Osteocyte (in vitro differentiated cells): ENCODE results near the gene TRIM51. TPM values are rescaled to one million over a fixed set of nuclear protein-coding genes. Genes with fewer than 3 reads are reported as not detected.
"Not testable (repeated sequence)": the region's sequence is repeated elsewhere in the genome, so short reads cannot be mapped to it uniquely, and the experiment has no call there.

Source experiments
- DNase-seq: peaks from one replicate; pipeline ENCODE4 v3.0.0; 2021; ENCODE audit warnings: mixed read lengths; ENCODE audit not compliant: unreplicated experiment; ENCODE audit errors: extremely low spot score
- H3K27ac Mint-ChIP-seq: one replicate; pipeline ENCODE4 v1.8.0; 2021; ENCODE audit warnings: mild to moderate bottlenecking, mixed read lengths; ENCODE audit not compliant: unreplicated experiment
- H3K27me3 Mint-ChIP-seq: one replicate; pipeline ENCODE4 v1.8.0; 2021; ENCODE audit warnings: mixed read lengths; ENCODE audit not compliant: unreplicated experiment
- H3K36me3 Mint-ChIP-seq: one replicate; pipeline ENCODE4 v1.8.0; 2021; ENCODE audit warnings: mixed read lengths; ENCODE audit not compliant: unreplicated experiment
- H3K4me1 Mint-ChIP-seq: one replicate; pipeline ENCODE4 v1.8.0; 2021; ENCODE audit warnings: mixed read lengths; ENCODE audit not compliant: unreplicated experiment
- H3K4me3 Mint-ChIP-seq: one replicate; pipeline ENCODE4 v1.8.0; 2021; ENCODE audit warnings: mild to moderate bottlenecking, moderate library complexity, mixed read lengths; ENCODE audit not compliant: unreplicated experiment
- H3K9me3 Mint-ChIP-seq: one replicate; pipeline ENCODE4 v1.8.0; 2021; ENCODE audit warnings: mixed read lengths; ENCODE audit not compliant: unreplicated experiment
- total RNA-seq: library from RNA; stranded (reverse); gene quantifications from 2 replicates; pipeline ENCODE4 v1.2.1, GENCODE V29; 2021
- TF ChIP-seq, protein P1 (sequence below): fragments of 200-600 bp; sonication (generic); IDR thresholded peaks from 2 replicates; pipeline ENCODE4 v1.5.0; 2021; ENCODE audit warnings: antibody characterized with exemption, mild to moderate bottlenecking, moderate library complexity

The TRIM51 gene
- total RNA-seq, 1 donor from 2014 or later = not detected

DNA sequence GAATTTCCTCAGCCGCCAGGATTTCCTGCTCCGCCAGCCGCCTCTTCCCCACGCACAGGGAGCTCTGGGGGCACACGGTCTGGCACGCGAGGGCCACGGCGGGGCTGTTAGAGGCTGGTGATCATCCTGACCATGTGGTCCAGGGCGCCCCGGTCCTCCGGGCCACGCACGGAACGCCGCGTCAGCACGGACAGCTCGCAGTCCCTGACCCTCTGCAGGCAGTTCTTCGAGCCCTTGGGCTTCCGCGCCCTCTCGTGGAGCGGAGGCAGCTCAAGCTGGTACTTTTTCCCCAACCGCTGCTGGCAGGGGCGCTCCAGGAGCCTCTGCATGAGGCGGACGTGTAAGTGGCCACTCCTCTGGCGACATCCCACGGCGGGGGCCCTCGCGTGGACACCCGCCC lies 10.0 kb upstream of the TRIM51 start:
- H3K9me3 Mint-ChIP-seq = peaks cover 11% of the 10 kb centered on the region
- H3K4me3 Mint-ChIP-seq, DNase-seq, H3K27ac Mint-ChIP-seq, H3K27me3 Mint-ChIP-seq, H3K36me3 Mint-ChIP-seq, H3K4me1 Mint-ChIP-seq: not testable (repeated sequence)

DNA sequence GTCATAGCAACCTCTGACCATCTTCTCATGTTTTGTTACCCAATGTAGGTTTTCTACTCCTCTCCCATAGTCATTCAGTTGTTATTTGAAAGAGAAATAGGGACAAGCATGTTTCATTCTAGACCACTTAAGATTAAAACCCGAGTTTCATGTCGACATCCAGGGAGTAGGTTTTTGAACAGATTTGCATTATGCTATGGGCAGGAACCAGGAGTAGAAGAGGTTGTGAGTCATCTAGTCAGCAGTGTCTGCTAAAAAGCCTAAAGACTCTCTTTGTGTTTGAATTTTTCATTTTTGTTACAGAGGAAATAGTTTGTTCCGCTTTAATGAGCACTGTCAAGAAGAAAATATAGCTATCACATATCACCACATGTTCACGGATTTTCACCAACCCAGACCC lies 1.9 kb downstream of the TRIM51 start:
- not testable (repeated sequence) for H3K4me3 Mint-ChIP-seq, H3K36me3 Mint-ChIP-seq, H3K27ac Mint-ChIP-seq, H3K27me3 Mint-ChIP-seq, DNase-seq, H3K4me1 Mint-ChIP-seq
- peaks cover 27% of the 10 kb centered on the region for H3K9me3 Mint-ChIP-seq

DNA sequence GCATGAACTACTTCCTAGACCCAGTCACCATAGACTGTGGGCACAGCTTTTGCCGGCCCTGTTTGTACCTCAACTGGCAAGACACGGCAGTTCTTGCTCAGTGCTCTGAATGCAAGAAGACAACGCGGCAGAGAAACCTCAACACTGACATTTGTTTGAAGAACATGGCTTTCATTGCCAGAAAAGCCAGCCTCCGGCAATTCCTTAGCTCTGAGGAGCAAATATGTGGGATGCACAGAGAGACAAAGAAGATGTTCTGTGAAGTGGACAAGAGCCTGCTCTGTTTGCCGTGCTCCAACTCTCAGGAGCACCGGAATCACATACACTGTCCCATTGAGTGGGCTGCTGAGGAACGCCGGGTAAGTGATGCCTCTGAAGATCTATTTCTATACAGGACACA lies 2.4 kb downstream of the TRIM51 start:
- H3K27ac Mint-ChIP-seq, H3K27me3 Mint-ChIP-seq, DNase-seq, H3K4me1 Mint-ChIP-seq, H3K36me3 Mint-ChIP-seq, H3K4me3 Mint-ChIP-seq: not testable (repeated sequence)
- H3K9me3 Mint-ChIP-seq = peaks cover 26% of the 10 kb centered on the region

DNA sequence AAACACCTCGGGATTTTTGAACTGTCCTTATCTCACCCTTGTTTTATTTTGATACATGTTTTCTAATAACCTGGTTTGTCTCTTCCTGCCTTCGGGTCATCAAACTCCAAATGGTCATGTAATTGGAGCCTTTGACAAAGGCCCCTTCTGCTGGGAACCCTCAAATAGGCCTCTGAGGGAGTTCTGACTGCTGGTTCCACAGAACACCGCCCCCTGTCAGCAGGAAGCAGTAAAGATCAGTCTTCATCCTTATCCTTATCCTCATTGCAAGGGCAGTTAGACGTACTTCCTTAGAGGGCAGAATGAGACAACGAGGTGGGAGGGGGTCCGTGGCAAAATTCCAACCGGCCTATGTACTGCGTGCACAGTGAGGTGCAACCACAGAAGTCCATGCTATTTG lies 12.1 kb downstream of the TRIM51 start:
- TF ChIP-seq, protein P1, sequence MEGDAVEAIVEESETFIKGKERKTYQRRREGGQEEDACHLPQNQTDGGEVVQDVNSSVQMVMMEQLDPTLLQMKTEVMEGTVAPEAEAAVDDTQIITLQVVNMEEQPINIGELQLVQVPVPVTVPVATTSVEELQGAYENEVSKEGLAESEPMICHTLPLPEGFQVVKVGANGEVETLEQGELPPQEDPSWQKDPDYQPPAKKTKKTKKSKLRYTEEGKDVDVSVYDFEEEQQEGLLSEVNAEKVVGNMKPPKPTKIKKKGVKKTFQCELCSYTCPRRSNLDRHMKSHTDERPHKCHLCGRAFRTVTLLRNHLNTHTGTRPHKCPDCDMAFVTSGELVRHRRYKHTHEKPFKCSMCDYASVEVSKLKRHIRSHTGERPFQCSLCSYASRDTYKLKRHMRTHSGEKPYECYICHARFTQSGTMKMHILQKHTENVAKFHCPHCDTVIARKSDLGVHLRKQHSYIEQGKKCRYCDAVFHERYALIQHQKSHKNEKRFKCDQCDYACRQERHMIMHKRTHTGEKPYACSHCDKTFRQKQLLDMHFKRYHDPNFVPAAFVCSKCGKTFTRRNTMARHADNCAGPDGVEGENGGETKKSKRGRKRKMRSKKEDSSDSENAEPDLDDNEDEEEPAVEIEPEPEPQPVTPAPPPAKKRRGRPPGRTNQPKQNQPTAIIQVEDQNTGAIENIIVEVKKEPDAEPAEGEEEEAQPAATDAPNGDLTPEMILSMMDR = no peak
- Mint-ChIP-seq H3K36me3 (no peaks in the 10 kb centered on the region), H3K9me3 (peaks cover 26% of the 10 kb centered on the region), H3K4me3 (no peak overlapping the region), H3K27me3 (no peaks in the 10 kb centered on the region), H3K4me1 (no peaks in the 10 kb centered on the region), H3K27ac (no peak overlapping the region)
- DNase-seq = no peak

DNA sequence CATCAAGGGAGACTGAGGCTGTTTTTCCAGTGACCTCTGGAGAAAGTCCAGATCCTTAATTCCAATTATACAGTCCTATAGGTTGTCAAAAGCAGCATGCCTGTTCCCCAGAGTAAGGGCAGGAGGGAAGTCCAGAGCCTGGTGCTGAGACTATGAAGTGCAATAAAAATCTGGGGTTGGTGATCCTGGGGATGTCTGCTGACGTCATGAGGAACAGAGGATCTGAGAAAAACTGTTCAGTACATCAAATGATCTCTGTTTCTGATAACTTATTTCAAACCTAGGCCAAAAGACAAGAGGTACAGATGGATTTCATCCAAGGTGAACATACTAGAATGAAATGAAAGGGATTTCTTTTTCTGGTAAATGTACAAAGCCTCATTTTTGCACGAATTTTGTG lies 19.2 kb downstream of the TRIM51 start:
- Mint-ChIP-seq H3K36me3 (no peaks in the 10 kb centered on the region), H3K9me3 (peaks cover 33% of the 10 kb centered on the region), H3K4me1 (no peaks in the 10 kb centered on the region), H3K4me3 (no peak overlapping the region), H3K27ac (no peak overlapping the region), H3K27me3 (no peaks in the 10 kb centered on the region)
- TF ChIP-seq, protein P1 = no peak
- DNase-seq = no peak

DNA sequence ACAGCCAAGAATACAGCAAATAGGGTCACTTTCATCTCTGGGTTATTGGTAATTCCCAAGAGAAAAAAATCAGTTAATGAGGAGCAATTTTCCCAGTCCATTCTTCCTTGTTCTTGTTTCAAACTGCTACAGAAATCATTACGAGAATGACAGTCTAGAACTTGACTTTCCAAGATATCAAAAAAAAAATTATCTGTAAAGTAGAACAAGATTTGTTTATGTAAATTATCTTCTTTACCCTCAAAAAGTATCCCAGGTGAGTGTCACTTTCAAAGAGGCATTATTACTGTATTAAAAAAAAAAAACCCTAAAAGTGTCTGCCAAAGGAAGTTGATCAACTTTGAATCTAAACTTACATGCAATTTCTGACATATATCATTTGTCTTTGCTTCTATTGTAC lies 31.4 kb downstream of the TRIM51 start, which contains the start of gene OR5W2:
OR5W2 (minus strand) TSS at position 101 of the 400 bp plus-strand sequence; CDS start at position 101, 0 bp downstream.
- Mint-ChIP-seq H3K4me1 (no peaks in the 10 kb centered on the region), H3K27me3 (no peaks in the 10 kb centered on the region), H3K27ac (no peak within 1 kb of the TSS), H3K9me3 (peaks cover 32% of the 10 kb centered on the region), H3K4me3 (no peak within 1 kb of the TSS), H3K36me3 (no peaks in the 10 kb centered on the region)
- DNase-seq = no peak
- TF ChIP-seq, protein P1 = no peak

DNA sequence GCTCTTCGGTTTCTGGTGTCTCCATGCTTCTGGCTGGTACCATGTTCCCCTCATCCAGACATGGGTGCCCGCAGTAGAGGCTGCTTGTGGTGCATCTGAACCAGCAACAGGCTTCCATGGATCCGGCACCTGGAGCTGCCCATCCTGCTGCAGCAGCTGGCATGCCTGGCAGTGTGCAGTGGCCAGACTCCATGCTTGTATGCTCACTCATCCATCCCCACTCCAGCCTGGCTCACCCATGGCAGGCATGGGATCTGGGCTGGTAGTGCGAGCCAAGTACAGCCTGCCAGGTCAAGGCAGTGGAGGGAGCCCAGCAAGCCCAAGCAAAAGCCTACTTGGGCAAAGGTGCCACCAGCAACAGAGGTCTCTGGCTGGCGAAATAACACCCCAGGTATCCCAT lies 37.4 kb downstream of the TRIM51 start:
- Mint-ChIP-seq H3K4me1 (no peaks in the 10 kb centered on the region), H3K36me3 (no peaks in the 10 kb centered on the region), H3K4me3 (no peak overlapping the region), H3K9me3 (peaks cover 24% of the 10 kb centered on the region), H3K27me3 (no peaks in the 10 kb centered on the region), H3K27ac (no peak overlapping the region)
- DNase-seq = no peak
- TF ChIP-seq, protein P1 = no peak
